Neuronal stem cell (in vitro differentiated cells): ENCODE measurements around the gene PTPN20.
"Not testable (repeated sequence)": the region's sequence is repeated elsewhere in the genome, so short reads cannot be mapped to it uniquely, and the experiment has no call there.

Source experiments
- DNase-seq: peaks from one replicate; pipeline ENCODE4 v3.0.0-alpha.2; 2013; ENCODE audit warnings: low spot score
- H2AFZ ChIP-seq: one replicate; pipeline ENCODE4 v1.6.1; 2013; ENCODE audit warnings: mild to moderate bottlenecking, low read length, inconsistent platforms
- H2AK5ac ChIP-seq: 2 replicates; pipeline ENCODE4 v1.6.1; 2013; ENCODE audit warnings: low read depth, mild to moderate bottlenecking, inconsistent platforms, low read length, moderate library complexity, mixed read lengths
- H2BK120ac ChIP-seq: 2 replicates; pipeline ENCODE4 v1.6.1; 2013; ENCODE audit warnings: low read depth, mild to moderate bottlenecking, inconsistent platforms, low read length, moderate library complexity, mixed read lengths
- H2BK12ac ChIP-seq: one replicate; pipeline ENCODE4 v1.6.1; 2013; ENCODE audit warnings: low read length, inconsistent platforms
- H2BK15ac ChIP-seq: 2 replicates; pipeline ENCODE4 v1.6.1; 2013; ENCODE audit warnings: mild to moderate bottlenecking, low read length, inconsistent platforms, mixed read lengths
- H2BK5ac ChIP-seq: one replicate; pipeline ENCODE4 v1.6.1; 2013; ENCODE audit warnings: inconsistent platforms, mild to moderate bottlenecking, low read length, moderate library complexity
- H3K14ac ChIP-seq: one replicate; pipeline ENCODE4 v1.6.1; 2013; ENCODE audit warnings: low read length, inconsistent platforms
- H3K18ac ChIP-seq: 2 replicates; pipeline ENCODE4 v1.6.1; 2013; ENCODE audit warnings: low read length, inconsistent platforms
- H3K23ac ChIP-seq: 2 replicates; pipeline ENCODE4 v1.6.1; 2013; ENCODE audit warnings: low read depth, mild to moderate bottlenecking, mixed read lengths, low read length, inconsistent platforms; ENCODE audit not compliant: poor library complexity
- H3K27ac ChIP-seq: replicated peaks from 3 replicates; pipeline ENCODE4 v1.5.1; 2013; ENCODE audit warnings: low read length, inconsistent platforms
- H3K27me3 ChIP-seq, 3 experiments: 2 replicates each; pipeline ENCODE4 v1.6.1; 2013; ENCODE audit warnings: low read length in 3 of 3, mild to moderate bottlenecking in 2 of 3, inconsistent platforms in 1 of 3, low read depth in 1 of 3, mixed read lengths in 1 of 3, moderate library complexity in 1 of 3; ENCODE audit not compliant: control insufficient read depth in 3 of 3, insufficient read depth in 3 of 3
- H3K36me3 ChIP-seq, 2 donors: replicated peaks in 1 of 2; 2 replicates each; pipeline ENCODE4 v1.6.1; 2013; ENCODE audit warnings: low read length in 2 of 2; ENCODE audit not compliant: control insufficient read depth in 2 of 2, insufficient read depth in 2 of 2
- H3K4ac ChIP-seq: 2 replicates; pipeline ENCODE4 v1.6.1; 2013; ENCODE audit warnings: inconsistent platforms, mild to moderate bottlenecking, low read length, moderate library complexity
- H3K4me1 ChIP-seq, 2 donors: 1 replicate in 1 of 2; 2 replicates in 1 of 2; pipeline ENCODE4 v1.6.1; 2013; ENCODE audit warnings: low read length in 2 of 2, low read depth in 1 of 2; ENCODE audit not compliant: control insufficient read depth in 2 of 2, insufficient read depth in 1 of 2
- H3K4me2 ChIP-seq: one replicate; pipeline ENCODE4 v1.6.1; 2013; ENCODE audit warnings: mild to moderate bottlenecking, low read length, inconsistent platforms; ENCODE audit not compliant: insufficient read depth, poor library complexity, severe bottlenecking
- H3K4me3 ChIP-seq, 2 donors: 2 replicates each; pipeline ENCODE4 v1.5.1; 2013; ENCODE audit warnings: low read length in 2 of 2, mild to moderate bottlenecking in 2 of 2, inconsistent platforms in 1 of 2, moderate library complexity in 1 of 2
- H3K79me1 ChIP-seq: one replicate; pipeline ENCODE4 v1.6.1; 2013; ENCODE audit warnings: low read depth, mild to moderate bottlenecking, inconsistent platforms, low read length, moderate library complexity
- H3K9ac ChIP-seq: one replicate; pipeline ENCODE4 v1.6.1; 2013; ENCODE audit warnings: mild to moderate bottlenecking, low read depth, low read length, inconsistent platforms; ENCODE audit not compliant: poor library complexity
- H3K9me3 ChIP-seq, 2 donors: replicated peaks in 1 of 2; 2 replicates each; pipeline versions ENCODE3 to v1.6.1; 2013; ENCODE audit warnings: low read length in 2 of 2, mild to moderate bottlenecking in 2 of 2, inconsistent platforms in 1 of 2, low read depth in 1 of 2, mixed read lengths in 1 of 2, moderate library complexity in 1 of 2; ENCODE audit not compliant: control insufficient read depth in 2 of 2, insufficient read depth in 1 of 2
- H4K8ac ChIP-seq: one replicate; pipeline ENCODE4 v1.6.1; 2013; ENCODE audit warnings: low read depth, mild to moderate bottlenecking, inconsistent platforms, low read length, moderate library complexity
- H4K91ac ChIP-seq: one replicate; pipeline ENCODE4 v1.6.1; 2013; ENCODE audit warnings: low read length, low read depth, mild to moderate bottlenecking, inconsistent platforms; ENCODE audit not compliant: poor library complexity
- WGBS, 2 donors: extraction: QIAGEN DNeasy Blood & Tissue Kit; methylation state at CpG; one replicate each; pipeline ENCODE4 v1.1.7; 2013; ENCODE audit warnings: missing lambda C conversion rate in 2 of 2, mixed read lengths in 1 of 2; ENCODE audit not compliant: insufficient read length in 2 of 2, insufficient replicate concordance in 1 of 2; ENCODE audit errors: extremely low coverage in 2 of 2; 5-methylcytosine and 5-hydroxymethylcytosine counted together

The PTPN20 gene

GRCh38 chr10:46960742-46961141, 49.5 kb downstream of the PTPN20 start:
- not testable (repeated sequence) for H2AK5ac ChIP-seq

DNA sequence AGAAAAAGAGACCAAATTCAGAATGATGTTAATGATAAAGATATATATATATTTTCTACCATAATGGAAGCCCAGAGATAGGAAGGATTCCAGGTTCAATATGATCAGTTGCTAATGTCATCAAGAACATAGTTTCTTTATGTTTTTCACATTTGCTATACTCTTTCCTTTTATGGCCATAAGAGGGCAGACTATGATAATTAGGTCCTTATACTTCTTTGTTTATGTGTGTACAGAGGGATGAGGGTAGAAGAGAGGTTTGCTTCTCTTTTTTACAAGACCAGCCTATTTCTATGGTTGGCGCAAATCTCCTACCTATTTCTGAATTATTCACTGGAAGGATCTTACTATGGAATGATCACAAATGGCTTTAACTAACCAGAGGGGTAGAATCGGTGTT, 52.1 kb downstream of the PTPN20 start:
- H3K23ac ChIP-seq, H3K9ac ChIP-seq, H3K4ac ChIP-seq, H3K18ac ChIP-seq, DNase-seq, H3K27me3 ChIP-seq, H2BK5ac ChIP-seq, H2AFZ ChIP-seq, H3K79me1 ChIP-seq, H3K27ac ChIP-seq, H2BK15ac ChIP-seq, H3K4me3 ChIP-seq, H4K91ac ChIP-seq, H3K4me2 ChIP-seq, H2BK120ac ChIP-seq, H3K14ac ChIP-seq, H3K36me3 ChIP-seq, H3K4me1 ChIP-seq, H2BK12ac ChIP-seq, H4K8ac ChIP-seq, H2AK5ac ChIP-seq, H3K9me3 ChIP-seq: not testable (repeated sequence)
- no CpG with 5 or more reads among the region's 2 CpGs for WGBS, 2 donors

More at GRCh38 chr10:46960742-46961141, 49.5 kb downstream of the PTPN20 start:
- not testable (repeated sequence) for H3K4me2 ChIP-seq, H2BK15ac ChIP-seq, H3K27ac ChIP-seq, H3K18ac ChIP-seq, H4K91ac ChIP-seq, H3K4me1 ChIP-seq, H3K9me3 ChIP-seq, H3K4ac ChIP-seq, H2BK5ac ChIP-seq, H3K9ac ChIP-seq, H3K79me1 ChIP-seq, H3K36me3 ChIP-seq, H2AFZ ChIP-seq, H4K8ac ChIP-seq, H3K27me3 ChIP-seq, H3K23ac ChIP-seq, H3K14ac ChIP-seq, H2BK12ac ChIP-seq, H2BK120ac ChIP-seq, DNase-seq, H3K4me3 ChIP-seq

DNA sequence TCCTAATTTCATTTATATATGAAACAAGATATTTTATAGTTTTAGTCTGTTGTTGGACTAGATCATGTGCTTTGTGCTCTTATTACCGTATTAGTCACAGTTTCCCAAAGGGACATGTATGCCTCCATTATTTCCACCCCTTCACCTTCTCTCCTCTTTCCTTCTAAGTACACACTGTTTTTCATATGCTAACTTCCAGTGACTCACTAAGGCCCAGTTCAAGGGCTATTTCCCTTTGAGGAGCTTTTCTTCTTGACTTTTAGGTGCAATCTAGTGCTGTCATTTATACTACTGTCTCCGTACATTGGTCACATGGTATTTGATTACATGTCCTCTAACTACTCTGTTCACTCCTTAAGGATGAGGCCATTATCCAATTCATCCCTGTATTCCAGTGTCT, 55.8 kb downstream of the PTPN20 start:
- not testable (repeated sequence) for H3K9ac ChIP-seq, H3K23ac ChIP-seq, H3K36me3 ChIP-seq, H2AFZ ChIP-seq, H3K18ac ChIP-seq, H3K4me3 ChIP-seq, H3K4me1 ChIP-seq, H3K4me2 ChIP-seq, H2AK5ac ChIP-seq, H2BK5ac ChIP-seq, H2BK12ac ChIP-seq, H3K27me3 ChIP-seq, H3K27ac ChIP-seq, H3K4ac ChIP-seq, H4K8ac ChIP-seq, H4K91ac ChIP-seq, H2BK15ac ChIP-seq, H3K9me3 ChIP-seq, H3K14ac ChIP-seq, H2BK120ac ChIP-seq, H3K79me1 ChIP-seq, DNase-seq
- no CpG with 5 or more reads among the region's 2 CpGs for WGBS, 2 donors

GRCh38 chr10:46980223-46980622, 69.0 kb downstream of the PTPN20 start:
- not testable (repeated sequence) for H2BK120ac ChIP-seq, H3K18ac ChIP-seq, H4K91ac ChIP-seq, H3K14ac ChIP-seq, H3K27ac ChIP-seq, H3K4ac ChIP-seq, H4K8ac ChIP-seq, H2AFZ ChIP-seq, H3K79me1 ChIP-seq, H3K9ac ChIP-seq, H2BK15ac ChIP-seq, H3K4me2 ChIP-seq, H2AK5ac ChIP-seq, H3K9me3 ChIP-seq, H3K27me3 ChIP-seq, DNase-seq, H2BK12ac ChIP-seq, H3K4me1 ChIP-seq, H2BK5ac ChIP-seq, H3K36me3 ChIP-seq, H3K23ac ChIP-seq, H3K4me3 ChIP-seq
- WGBS, 2 donors: no CpG with 5 or more reads among the region's 2 CpGs
